ENCODE measurements around the gene MYO5C. TPM values are rescaled to one million over a fixed set of nuclear protein-coding genes. Genes with fewer than 3 reads are reported as not detected.

Gene MYO5C
- total and polyA plus RNA-seq, 2 of the 13 experiments (the other 11 are each of a cell fraction or from before 2014, with no cell fraction given): 15.7 to 23.7 TPM

GRCh38 chr15:52241489-52241888, 54.1 kb downstream of the MYO5C start:
- H3K4me2 ChIP-seq (ENCODE audit: low read depth, low read length): no peak overlapping the region
- ChIA-PET CTCF (ENCODE audit: low intra/inter-chr PET ratio, low total read pairs) (no interaction called here), POLR2A (no interaction called here)
- H3K27me3 ChIP-seq (ENCODE audit: control insufficient read depth in 1 of 2, insufficient read depth in 2 of 2, low read length in 2 of 2): no peaks in the 10 kb centered on the region
- intact Hi-C loops (cut with micrococcal nuclease; ENCODE audit: unreplicated experiment): no loop called here
- TF ChIP-seq ZNF597 (CRISPR knock-in tag; IDR thresholded peaks at IDR 0.05): no peak
- no peak for TF ChIP-seq KLF16 (CRISPR knock-in tag; IDR thresholded peaks at IDR 0.05)
- TF ChIP-seq FIP1L1 (IDR thresholded peaks at IDR 0.05; ENCODE audit: borderline replicate concordance, insufficient read depth, low read depth, low read length): no peak
- TF ChIP-seq ZNF570 (CRISPR knock-in tag; IDR thresholded peaks at IDR 0.05; ENCODE audit: borderline replicate concordance): no peak
- TF ChIP-seq ZNF609 (CRISPR knock-in tag; IDR thresholded peaks at IDR 0.05; ENCODE audit: borderline replicate concordance): no peak
- TF ChIP-seq ZNF569 (CRISPR knock-in tag; IDR thresholded peaks at IDR 0.05; ENCODE audit: borderline replicate concordance): no peak
- TF ChIP-seq ZEB1 (IDR thresholded peaks at IDR 0.05; ENCODE audit: insufficient replicate concordance, low read depth): no peak
- no peak for TF ChIP-seq ZNF317 (CRISPR knock-in tag; IDR thresholded peaks at IDR 0.05)
- no peak for TF ChIP-seq ZNF143 (CRISPR knock-in tag; IDR thresholded peaks at IDR 0.05)
- no peak for TF ChIP-seq THAP8 (CRISPR knock-in tag; IDR thresholded peaks at IDR 0.05; ENCODE audit: borderline replicate concordance)
- TF ChIP-seq HMGA1 (CRISPR knock-in tag; conservative IDR thresholded peaks at IDR 0.05): no peak
- no peak for TF ChIP-seq ZNF24 (IDR thresholded peaks at IDR 0.05)
- no peak for TF ChIP-seq MAZ (IDR thresholded peaks at IDR 0.05; ENCODE audit: borderline replicate concordance, low read depth, low read length)
- no peak for TF ChIP-seq MAZ (CRISPR knock-in tag; IDR thresholded peaks at IDR 0.05; ENCODE audit: low read depth)
- no peak for TF ChIP-seq ZNF296 (CRISPR knock-in tag; conservative IDR thresholded peaks at IDR 0.05)
- TF ChIP-seq ZNF282 (IDR thresholded peaks at IDR 0.05; ENCODE audit: partially characterized antibody): no peak
- no peaks in the 10 kb centered on the region for H3K79me2 ChIP-seq (ENCODE audit: insufficient read depth, low read length)
- in situ Hi-C loops (cut with HindIII; ENCODE audit: extremely low pct_ligation_motif_present, low pct_unique_long_range_greater_than_20kb): no loop called here
- no TSS peak for BruUV-seq (replicated peaks)
- no peaks in the 10 kb centered on the region for H3K4me1 ChIP-seq (ENCODE audit: insufficient read depth, low read length)
- H3K4me3 ChIP-seq (replicated peaks in 1 of 3; ENCODE audit: insufficient read depth in 1 of 3, low read depth in 2 of 3, low read length in 3 of 3): no peak overlapping the region
- FAIRE-seq (no peak), ATAC-seq (no peak), DNase-seq (ENCODE audit: low spot score) (no peak)
- H3K36me3 ChIP-seq (replicated peaks in 1 of 2; ENCODE audit: control insufficient read depth in 1 of 2, insufficient read depth in 2 of 2, low read length in 2 of 2): peaks cover 15 to 69% of the 10 kb centered on the region in 2 experiments
- H4K20me1 ChIP-seq (ENCODE audit: insufficient read depth, low read length): no peaks in the 10 kb centered on the region
- H3K9me3 ChIP-seq (ENCODE audit: low read length): no peaks in the 10 kb centered on the region
- no peak overlapping the region for H3K27ac ChIP-seq (ENCODE audit: extremely low read length, insufficient read depth, low read length)
- no peak overlapping the region for H3K9ac ChIP-seq (ENCODE audit: insufficient read depth, low read depth, low read length)
- WGBS (ENCODE audit: low lambda C conversion rate): 93% methylated on average over 4 of the region's 4 CpGs
- no peak overlapping the region for H2AFZ ChIP-seq (ENCODE audit: low read length)
